Measurements from ENCODE around the gene BOLA1.
"Not testable (repeated sequence)": the region's sequence is repeated elsewhere in the genome, so short reads cannot be mapped to it uniquely, and the experiment has no call there.

GRCh38 chr1:149860271-149860670, 39.1 kb upstream of the BOLA1 start:
- not testable (repeated sequence) for TF ChIP-seq ZNF839 (CRISPR knock-in tag; IDR thresholded peaks at IDR 0.05; ENCODE audit: borderline replicate concordance); TBP (CRISPR knock-in tag; IDR thresholded peaks at IDR 0.05); POLR2AphosphoS5 (IDR thresholded peaks at IDR 0.05; ENCODE audit: low read depth, low read length)

Measured in HepG2 (cell line).